HepG2 (cell line): ENCODE results near the gene FNDC3B. TPM values are rescaled to one million over a fixed set of nuclear protein-coding genes. Genes with fewer than 3 reads are reported as not detected.
A peak's percentile ranks its signal among the peaks of the same experiment; 100 is the strongest.

Experiments
- HBP1 ChIP-seq: IDR thresholded peaks from 2 replicates; pipeline ENCODE4 v1.6.1; 2016; ENCODE audit warnings: low read depth, control low read depth
- HNRNPK ChIP-seq: fragments of 200-400 bp; formaldehyde crosslinking; IDR thresholded peaks from 2 replicates; pipeline ENCODE4 v1.6.1; 2018; ENCODE audit warnings: low read length, low read depth, moderate library complexity, mild to moderate bottlenecking; ENCODE audit not compliant: poor library complexity, severe bottlenecking
- HOXA7 ChIP-seq: sonication (generic); formaldehyde crosslinking; IDR thresholded peaks from 2 replicates; pipeline ENCODE4 v1.8.1; 2022; ENCODE audit warnings: mild to moderate bottlenecking, missing genetic modification reagents, moderate library complexity
- KDM6A ChIP-seq: IDR thresholded peaks from 2 replicates; pipeline ENCODE4 v1.6.1; 2016; ENCODE audit warnings: low read depth
- KIAA2018 ChIP-seq: sonication (generic); formaldehyde crosslinking; IDR thresholded peaks from 2 replicates; pipeline ENCODE4 v1.5.0; 2020; ENCODE audit warnings: mild to moderate bottlenecking, missing genetic modification reagents, borderline replicate concordance
- MAF1 ChIP-seq: sonication (generic); formaldehyde crosslinking; IDR thresholded peaks from 2 replicates; pipeline ENCODE4 v1.5.0; 2020; ENCODE audit warnings: missing genetic modification reagents, borderline replicate concordance
- MLX ChIP-seq: IDR thresholded peaks from 2 replicates; pipeline ENCODE4 v1.6.1; 2016
- NR3C1 ChIP-seq: sonication (generic); formaldehyde crosslinking; IDR thresholded peaks from 2 replicates; pipeline ENCODE4 v1.4.0; 2020; ENCODE audit warnings: missing genetic modification reagents
- RNF2 ChIP-seq: fragments of 450-650 bp; conservative IDR thresholded peaks from 2 replicates; pipeline ENCODE4 v1.6.1; 2016; ENCODE audit warnings: low read depth
- SALL1 ChIP-seq: sonication (generic); formaldehyde crosslinking; IDR thresholded peaks from 2 replicates; pipeline ENCODE4 v1.8.0; 2022; ENCODE audit warnings: mild to moderate bottlenecking, missing genetic modification reagents
- SAP130 ChIP-seq: IDR thresholded peaks from 2 replicates; pipeline ENCODE4 v1.6.1; 2016; ENCODE audit warnings: low read depth
- TFDP1 ChIP-seq: IDR thresholded peaks from 2 replicates; pipeline ENCODE4 v1.6.1; 2016; ENCODE audit warnings: missing compliant biosample characterization, missing genetic modification reagents, borderline replicate concordance
- XRCC5 ChIP-seq: fragments of 200-400 bp; formaldehyde crosslinking; optimal IDR thresholded peaks from 2 replicates; pipeline ENCODE3; 2017; ENCODE audit warnings: mild to moderate bottlenecking, low read length
- ZFP36L2 ChIP-seq: sonication (generic); formaldehyde crosslinking; IDR thresholded peaks from 2 replicates; pipeline ENCODE4 v1.4.0; 2020; ENCODE audit warnings: missing genetic modification reagents
- ZNF207 ChIP-seq: fragments of 450-650 bp; IDR thresholded peaks from 2 replicates; pipeline ENCODE4 v1.6.1; 2016; ENCODE audit warnings: antibody characterized with exemption, borderline replicate concordance
- ZNF296 ChIP-seq: sonication (generic); formaldehyde crosslinking; conservative IDR thresholded peaks from 2 replicates; pipeline ENCODE4 v1.5.0; 2020; ENCODE audit warnings: mild to moderate bottlenecking, missing genetic modification reagents
- ZNF546 ChIP-seq: sonication (generic); formaldehyde crosslinking; conservative IDR thresholded peaks from 2 replicates; pipeline ENCODE4 v1.8.1; 2023; ENCODE audit warnings: mild to moderate bottlenecking, missing genetic modification reagents
- ZNF556 ChIP-seq: sonication (generic); formaldehyde crosslinking; IDR thresholded peaks from 2 replicates; pipeline ENCODE4 v1.4.0; 2020; ENCODE audit warnings: mild to moderate bottlenecking, missing genetic modification reagents, borderline replicate concordance
- ZNF558 ChIP-seq: sonication (generic); formaldehyde crosslinking; IDR thresholded peaks from 2 replicates; pipeline ENCODE4 v1.9.0; 2022; ENCODE audit warnings: mild to moderate bottlenecking, missing genetic modification reagents, borderline replicate concordance
- ZNF605 ChIP-seq: sonication (generic); formaldehyde crosslinking; IDR thresholded peaks from 2 replicates; pipeline ENCODE4 v1.8.0; 2022; ENCODE audit warnings: mild to moderate bottlenecking, missing genetic modification reagents
- ZSCAN22 ChIP-seq: sonication (generic); formaldehyde crosslinking; IDR thresholded peaks from 2 replicates; pipeline ENCODE4 v1.4.0; 2020; ENCODE audit warnings: mild to moderate bottlenecking, missing genetic modification reagents
- polyA plus RNA-seq, 8 experiments: library from polyadenylated mRNA; depleted of rRNA in 3 of 8; stranded (reverse) in 7 of 8; unstranded in 1 of 8; fragments of >200 nt; fragmentation: Illumina TruSeq in 4 of 8; extraction: Trizol in 4 of 8; gene quantifications; 2 replicates each; pipeline versions ENCODE4 v1.2.1 to v1.2.3, GENCODE V29; 2011 to 2016; ENCODE audit warnings: low read depth in 4 of 8, missing spikeins in 1 of 8, mixed read lengths in 1 of 8; ENCODE audit not compliant: insufficient read depth in 1 of 8
- total RNA-seq, 5 experiments: library from RNA; depleted of rRNA; stranded (reverse); fragments of >200 nt; fragmentation: Illumina TruSeq; extraction: Trizol; gene quantifications; 2 replicates each; pipeline ENCODE4 v1.2.3, GENCODE V29; 2016; ENCODE audit warnings: low read depth in 1 of 5

The FNDC3B gene
- total and polyA plus RNA-seq, 2 of the 13 experiments (the other 11 are each of a cell fraction or from before 2014, with no cell fraction given) = 74.8 to 103 TPM

GRCh38 chr3:172083995-172084409, 44.6 kb downstream of the FNDC3B start (continued):
- TF ChIP-seq KIAA2018 (CRISPR knock-in tag) (no peak), KDM6A (CRISPR knock-in tag) (peak; percentile 80), MAF1 (CRISPR knock-in tag) (no peak), NR3C1 (CRISPR knock-in tag) (no peak), MLX (CRISPR knock-in tag) (peak; percentile 48; the same call in 1 of the 2 replicates), RNF2 (no peak), ZFP36L2 (CRISPR knock-in tag) (no peak), ZNF207 (no peak), ZNF605 (CRISPR knock-in tag) (no peak), ZSCAN22 (CRISPR knock-in tag) (no peak), ZNF556 (no peak), HOXA7 (CRISPR knock-in tag) (no peak), XRCC5 (no peak), ZNF296 (CRISPR knock-in tag) (no peak), TFDP1 (no peak), SALL1 (CRISPR knock-in tag) (peak; percentile 95), SAP130 (CRISPR knock-in tag) (peak; percentile 75), ZNF546 (CRISPR knock-in tag) (no peak), HNRNPK (no peak), ZNF558 (CRISPR knock-in tag) (no peak), HBP1 (CRISPR knock-in tag) (no peak)
